ENCODE measurements around the gene AJUBA. TPM values are rescaled to one million over a fixed set of nuclear protein-coding genes. Genes with fewer than 3 reads are reported as not detected.

The AJUBA gene
- total and polyA plus RNA-seq, 2 of the 8 experiments (the other 6 are each of a cell fraction or from before 2014, with no cell fraction given) = 33.1 to 46.0 TPM

GRCh38 chr14:23013054-23013748 lies 30.9 kb upstream of the AJUBA start:
- Histone ChIP-seq H3K4me3 (ENCODE audit: extremely low read depth in 1 of 4, insufficient read depth in 2 of 4, low read depth in 3 of 4, low read length in 4 of 4) (no peak overlapping the region), H3K14ac (ENCODE audit: insufficient read length) (no peak overlapping the region), H2AK5ac (ENCODE audit: low read depth, low read length) (no peak overlapping the region), H3K9me3 (ENCODE audit: insufficient read depth in 2 of 2, low read depth in 1 of 2, low read length in 1 of 2) (no peaks in the 10 kb centered on the region), H4K5ac (ENCODE audit: insufficient read length, low read depth, low read length) (no peak overlapping the region), H3K27ac (ENCODE audit: low read depth, low read length) (no peak overlapping the region), H4K8ac (ENCODE audit: extremely low read depth, insufficient read depth, low read length) (no peak overlapping the region), H3K27me3 (replicated peaks in 1 of 4; ENCODE audit: control insufficient read depth in 3 of 4, extremely low read depth in 1 of 4, insufficient read depth in 3 of 4, low read length in 3 of 4) (no peaks in the 10 kb centered on the region), H2BK120ac (replicated peaks; ENCODE audit: low read depth, low read length) (no peak overlapping the region), H2BK20ac (ENCODE audit: low read length) (no peak overlapping the region), H3K56ac (replicated peaks; ENCODE audit: insufficient read length, low read depth, low read length) (no peak overlapping the region), H3K4ac (replicated peaks; ENCODE audit: insufficient read length, low read depth, low read length) (no peak overlapping the region), H3K36me3 (ENCODE audit: control insufficient read depth in 2 of 4, insufficient read depth in 4 of 4, low read length in 3 of 4) (no peaks in the 10 kb centered on the region), H2BK12ac (ENCODE audit: low read depth, low read length) (no peak overlapping the region), H3K4me2 (ENCODE audit: insufficient read depth in 1 of 2, low read depth in 2 of 2, low read length in 2 of 2) (no peak overlapping the region), H2BK15ac (ENCODE audit: low read length) (no peak overlapping the region), H3K9ac (replicated peaks in 1 of 4; ENCODE audit: extremely low read depth in 1 of 4, low read depth in 3 of 4, low read length in 3 of 4) (no peak overlapping the region; a peak in 1 of 7 replicates), H2BK5ac (ENCODE audit: low read depth, low read length) (no peak overlapping the region), H3K23ac (ENCODE audit: insufficient read length) (no peak overlapping the region), H3K4me1 (replicated peaks in 1 of 4; ENCODE audit: control insufficient read depth in 3 of 4, insufficient read depth in 4 of 4, low read length in 3 of 4) (peaks cover 0 to 3% (median 3%) of the 10 kb centered on the region in 4 experiments; a peak in 2 of 7 replicates), H3K18ac (ENCODE audit: extremely low read depth, low read length) (no peak overlapping the region), H3K79me2 (ENCODE audit: control insufficient read depth in 1 of 2, insufficient read depth in 2 of 2, low read length in 2 of 2) (no peaks in the 10 kb centered on the region), H2AFZ (ENCODE audit: low read length) (no peak overlapping the region), H3K79me1 (ENCODE audit: low read depth, low read length) (no peaks in the 10 kb centered on the region), H4K20me1 (replicated peaks in 1 of 2; ENCODE audit: control insufficient read depth in 1 of 2, insufficient read depth in 2 of 2, low read length in 2 of 2) (no peaks in the 10 kb centered on the region), H3K23me2 (ENCODE audit: low read depth, low read length) (no peaks in the 10 kb centered on the region; the same call in 1 of the 2 replicates), H4K91ac (replicated peaks; ENCODE audit: insufficient read length, low read length) (no peak overlapping the region)
- no peak for FAIRE-seq
- no peak for DNase-seq (ENCODE audit: low read depth in 1 of 2, low spot score in 2 of 2)
- POLR2A ChIA-PET (ENCODE audit: partially characterized antibody) = interaction anchor here (0.8 to 2.6 kb wide), 3 partner anchors 9 to 32 kb away, joined by 3 to 9 read pairs (median 6); partner anchors contain the start of gene AJUBA
- CTCF ChIA-PET (ENCODE audit: partially characterized antibody) = interaction anchor here (0.7 to 5.0 kb wide), 12 partner anchors 9 to 74 kb away, joined by 3 to 27 read pairs (median 4); partner anchors contain the start of gene CDH24
- WGBS, 2 experiments (ENCODE audit: extremely low coverage in 1 of 2, insufficient coverage in 1 of 2, insufficient read length in 1 of 2, insufficient replicate concordance in 2 of 2, low coverage in 1 of 2, low lambda C conversion rate in 2 of 2, missing lambda C conversion rate in 1 of 2) = 77% methylated on average over 6 of the region's 6 CpGs; no CpG with 5 or more reads in 1 of the 2 experiments
- TF ChIP-seq USF2 (IDR thresholded peaks at IDR 0.05; ENCODE audit: low read length) = no peak
- no peak for TF ChIP-seq SIRT6 (IDR thresholded peaks at IDR 0.05; ENCODE audit: low read length)
- no peak for TF ChIP-seq ATF2 (IDR thresholded peaks at IDR 0.05; ENCODE audit: low read length)
- no peak for TF ChIP-seq EP300 (IDR thresholded peaks at IDR 0.05; ENCODE audit: borderline replicate concordance in 1 of 2, low read depth in 2 of 2, low read length in 2 of 2)
- no peak for TF ChIP-seq POLR2A (IDR thresholded peaks at IDR 0.05; ENCODE audit: control extremely low read depth in 1 of 2, low read depth in 2 of 2, low read length in 2 of 2)
- no peak for TF ChIP-seq HDAC6 (IDR thresholded peaks at IDR 0.05; ENCODE audit: low read depth, low read length)
- TF ChIP-seq JUND (IDR thresholded peaks at IDR 0.05; ENCODE audit: low read length) = no peak
- no peak for TF ChIP-seq BRCA1 (IDR thresholded peaks at IDR 0.05; ENCODE audit: low read depth, low read length)
